Colonic mucosa (tissue), 4 donors: Measurements from ENCODE around the gene DGCR8. TPM values are rescaled to one million over a fixed set of nuclear protein-coding genes. Genes with fewer than 3 reads are reported as not detected.
A peak's percentile ranks its signal among the peaks of the same experiment; 100 is the strongest.

ENCODE experiments used
- DNase-seq: peaks from one replicate; pipeline ENCODE4 v3.0.0-alpha.2; 2020
- H3K27ac ChIP-seq: fragments of 200-600 bp; one replicate; pipeline ENCODE4 v1.8.0; 2021
- H3K27me3 ChIP-seq: fragments of 200-600 bp; one replicate; pipeline ENCODE4 v1.8.0; 2021
- H3K36me3 ChIP-seq: fragments of 200-600 bp; one replicate; pipeline ENCODE4 v1.8.0; 2021
- H3K4me1 ChIP-seq: fragments of 200-600 bp; one replicate; pipeline ENCODE4 v1.8.0; 2021; ENCODE audit warnings: mild to moderate bottlenecking
- H3K4me3 ChIP-seq: fragments of 200-600 bp; one replicate; pipeline ENCODE4 v1.8.0; 2021
- H3K9ac ChIP-seq, 2 donors: one replicate each; pipeline ENCODE4 v1.7.0; 2013; ENCODE audit warnings: control low read depth in 2 of 2, low read depth in 2 of 2, low read length in 2 of 2
- H3K9me3 ChIP-seq: fragments of 200-600 bp; one replicate; pipeline ENCODE4 v1.8.0; 2021
- intact Hi-C: fragments of 100-400 bp; cut with DNase I; formaldehyde crosslinking; loops from one replicate; pipeline ENCODE4 v1.14.1; 2022
- total RNA-seq, 2 donors: library from RNA; stranded (reverse); fragmentation: NEBNext Ultra II Directional in 1 of 2; extraction: Animal tissue kit (Norgen Biotek cat#: 25700) in 1 of 2; gene quantifications; one replicate each; pipeline ENCODE4 v1.2.1, GENCODE V29; 2021
- TF ChIP-seq, protein P1 (sequence below): fragments of 200-600 bp; IDR thresholded peaks from one replicate; pipeline ENCODE4 v1.8.0; 2022; ENCODE audit warnings: antibody characterized with exemption, mild to moderate bottlenecking
- donor health status: healthy.
- donor health status: DM: no; HTN: no; CAD: no.
- donor health status: DM: no; HTN: no; CAD: no.

Gene DGCR8
- total RNA-seq, 2 donors from 2014 or later: 21.1 to 52.7 TPM

DNA sequence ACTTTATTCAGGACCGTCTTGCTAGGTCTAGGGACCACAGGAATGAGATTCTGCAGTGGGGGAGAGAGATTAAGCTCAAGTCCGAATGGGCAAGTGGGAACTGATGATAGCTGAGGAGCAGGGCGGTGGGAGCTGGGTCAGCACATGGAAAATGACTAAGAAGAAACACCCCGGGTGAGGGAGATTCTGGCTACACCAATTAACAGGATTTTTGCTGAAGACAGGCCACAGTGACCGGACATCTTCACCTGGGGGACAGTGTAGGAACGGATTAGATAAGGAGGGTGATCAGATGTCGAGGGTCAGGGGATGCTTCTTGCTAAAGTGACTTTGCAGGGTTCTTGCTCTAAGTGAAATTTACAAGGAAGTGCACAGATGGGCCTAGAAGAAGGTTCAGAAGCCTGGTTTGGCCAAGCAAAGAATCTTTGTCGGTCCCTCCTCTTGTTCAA lies 8.5 kb upstream of the DGCR8 start:
- intact Hi-C loops: no loop called here
- Histone ChIP-seq H3K27me3 (no peaks in the 10 kb centered on the region), H3K36me3 (no peaks in the 10 kb centered on the region), H3K4me3 (no peak overlapping the region), H3K9me3 (no peaks in the 10 kb centered on the region), H3K4me1 (no peaks in the 10 kb centered on the region), H3K27ac (no peak overlapping the region), H3K9ac (no peak overlapping the region)
- no peak for DNase-seq
- TF ChIP-seq, protein P1, sequence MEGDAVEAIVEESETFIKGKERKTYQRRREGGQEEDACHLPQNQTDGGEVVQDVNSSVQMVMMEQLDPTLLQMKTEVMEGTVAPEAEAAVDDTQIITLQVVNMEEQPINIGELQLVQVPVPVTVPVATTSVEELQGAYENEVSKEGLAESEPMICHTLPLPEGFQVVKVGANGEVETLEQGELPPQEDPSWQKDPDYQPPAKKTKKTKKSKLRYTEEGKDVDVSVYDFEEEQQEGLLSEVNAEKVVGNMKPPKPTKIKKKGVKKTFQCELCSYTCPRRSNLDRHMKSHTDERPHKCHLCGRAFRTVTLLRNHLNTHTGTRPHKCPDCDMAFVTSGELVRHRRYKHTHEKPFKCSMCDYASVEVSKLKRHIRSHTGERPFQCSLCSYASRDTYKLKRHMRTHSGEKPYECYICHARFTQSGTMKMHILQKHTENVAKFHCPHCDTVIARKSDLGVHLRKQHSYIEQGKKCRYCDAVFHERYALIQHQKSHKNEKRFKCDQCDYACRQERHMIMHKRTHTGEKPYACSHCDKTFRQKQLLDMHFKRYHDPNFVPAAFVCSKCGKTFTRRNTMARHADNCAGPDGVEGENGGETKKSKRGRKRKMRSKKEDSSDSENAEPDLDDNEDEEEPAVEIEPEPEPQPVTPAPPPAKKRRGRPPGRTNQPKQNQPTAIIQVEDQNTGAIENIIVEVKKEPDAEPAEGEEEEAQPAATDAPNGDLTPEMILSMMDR: no peak

DNA sequence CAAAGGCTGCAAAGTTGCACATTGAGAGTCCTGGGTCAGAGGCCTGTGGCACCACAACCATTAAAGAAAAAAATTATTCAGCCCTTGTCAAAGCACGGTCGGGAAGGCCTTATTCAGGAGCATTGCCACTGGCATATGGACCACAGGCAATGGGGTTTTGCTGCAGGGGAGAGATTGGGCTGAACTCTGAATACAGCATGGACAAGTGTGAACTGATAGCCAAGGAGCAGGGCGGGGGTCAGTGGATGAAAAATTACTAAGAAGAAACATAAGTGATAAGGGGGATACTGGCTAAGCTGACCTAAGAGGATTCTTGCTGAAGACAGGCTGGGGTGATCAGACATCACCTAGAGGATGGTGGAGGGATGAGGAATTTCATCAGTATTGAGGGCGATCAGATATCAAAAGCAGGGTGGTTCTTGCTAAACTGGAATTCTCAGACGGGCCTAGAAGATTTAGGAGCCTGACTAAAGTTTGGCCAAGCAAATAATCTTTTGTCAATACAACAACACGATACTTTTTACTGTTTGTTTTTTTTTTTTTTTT lies 3.3 kb upstream of the DGCR8 start:
- Histone ChIP-seq H3K27ac (no peak overlapping the region), H3K27me3 (no peaks in the 10 kb centered on the region), H3K9ac (no peak overlapping the region), H3K9me3 (no peaks in the 10 kb centered on the region), H3K36me3 (no peaks in the 10 kb centered on the region), H3K4me3 (no peak overlapping the region), H3K4me1 (no peaks in the 10 kb centered on the region)
- TF ChIP-seq, protein P1: no peak
- intact Hi-C loops: no loop called here
- no peak for DNase-seq

DNA sequence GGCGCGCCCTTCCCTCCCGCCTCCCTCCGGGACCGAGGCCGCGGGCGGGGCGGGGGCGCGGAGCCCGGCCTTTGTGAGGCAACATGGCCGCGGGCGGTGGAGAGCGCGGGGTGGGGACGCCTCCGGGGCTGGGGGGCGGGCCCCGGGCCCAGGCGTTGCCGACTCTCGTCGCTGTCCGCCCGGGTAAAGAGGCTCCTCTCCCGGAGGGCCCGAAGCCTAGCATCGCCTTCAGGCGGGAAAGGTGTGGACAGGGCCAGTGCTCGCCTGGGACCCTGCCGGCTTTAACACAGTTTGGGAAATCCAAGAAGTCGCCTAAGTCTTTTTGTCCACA lies 369 bp downstream of the DGCR8 start:
- Histone ChIP-seq H3K4me1 (peaks cover 5% of the 10 kb centered on the region), H3K27ac (peak overlapping the region; percentile 91), H3K9ac (peak overlapping the region; percentile 61 to 76), H3K27me3 (no peaks in the 10 kb centered on the region), H3K36me3 (no peaks in the 10 kb centered on the region), H3K4me3 (peak overlapping the region; percentile 87), H3K9me3 (no peaks in the 10 kb centered on the region)
- intact Hi-C loops: loop anchor here (5.0 kb wide), 1 partner anchor 37 kb away; the partner anchor contains the start of genes RANBP1 and TRMT2A
- peak; percentile 68 for DNase-seq
- TF ChIP-seq, protein P1: no peak

DNA sequence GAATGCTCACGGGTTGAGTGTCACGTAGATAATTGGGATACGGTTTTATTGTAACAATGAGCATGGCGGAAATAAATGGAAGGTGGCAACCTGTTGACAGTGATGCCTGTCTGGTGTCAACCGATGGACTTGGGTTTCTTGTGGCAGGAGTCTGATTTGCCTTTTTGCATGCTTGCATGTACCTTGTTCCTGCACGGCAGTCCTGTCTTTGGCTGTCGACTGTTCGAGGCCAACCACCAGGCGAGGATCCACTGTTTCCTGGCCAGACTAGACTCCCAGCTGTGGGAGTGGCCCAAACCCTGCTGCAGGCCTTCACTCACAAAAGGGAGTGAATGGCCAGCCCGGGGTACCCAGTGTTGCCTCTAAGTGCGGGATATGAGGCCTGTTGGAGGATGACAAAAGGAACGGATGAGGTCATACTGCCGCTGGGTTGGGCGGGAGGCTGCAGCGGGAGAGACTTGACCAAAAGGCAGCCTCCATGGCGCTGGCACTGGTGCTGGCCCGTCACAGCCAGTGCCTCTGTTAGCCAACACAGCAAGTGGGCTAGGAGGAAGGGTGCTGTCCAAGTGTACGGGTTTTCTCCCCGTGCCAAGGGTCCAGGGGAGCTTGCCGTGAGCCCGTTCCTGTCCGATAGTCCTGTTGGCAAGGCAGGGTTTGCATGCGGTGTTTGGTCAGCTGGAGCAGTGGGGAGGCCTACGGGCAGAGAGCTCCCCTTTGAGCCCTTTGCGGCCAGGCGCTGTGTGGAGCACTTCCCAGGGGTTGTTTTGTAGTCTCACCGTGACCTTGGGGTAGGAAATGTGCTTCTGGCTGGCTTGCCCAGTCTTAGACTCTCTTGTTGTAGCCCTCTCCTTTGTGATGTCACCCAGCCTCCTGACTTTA lies 974 bp downstream of the DGCR8 start:
- Histone ChIP-seq H3K9me3 (no peaks in the 10 kb centered on the region), H3K4me1 (peaks cover 5% of the 10 kb centered on the region), H3K27me3 (no peaks in the 10 kb centered on the region), H3K36me3 (no peaks in the 10 kb centered on the region), H3K9ac (peak overlapping the region; percentile 61 to 76), H3K27ac (peak overlapping the region; percentile 91), H3K4me3 (peak overlapping the region; percentile 87)
- TF ChIP-seq, protein P1: no peak
- peak; percentile 38 for DNase-seq
- intact Hi-C loops: loop anchor here (5.0 kb wide), 1 partner anchor 36 kb away; the partner anchor contains the start of genes RANBP1 and TRMT2A

DNA sequence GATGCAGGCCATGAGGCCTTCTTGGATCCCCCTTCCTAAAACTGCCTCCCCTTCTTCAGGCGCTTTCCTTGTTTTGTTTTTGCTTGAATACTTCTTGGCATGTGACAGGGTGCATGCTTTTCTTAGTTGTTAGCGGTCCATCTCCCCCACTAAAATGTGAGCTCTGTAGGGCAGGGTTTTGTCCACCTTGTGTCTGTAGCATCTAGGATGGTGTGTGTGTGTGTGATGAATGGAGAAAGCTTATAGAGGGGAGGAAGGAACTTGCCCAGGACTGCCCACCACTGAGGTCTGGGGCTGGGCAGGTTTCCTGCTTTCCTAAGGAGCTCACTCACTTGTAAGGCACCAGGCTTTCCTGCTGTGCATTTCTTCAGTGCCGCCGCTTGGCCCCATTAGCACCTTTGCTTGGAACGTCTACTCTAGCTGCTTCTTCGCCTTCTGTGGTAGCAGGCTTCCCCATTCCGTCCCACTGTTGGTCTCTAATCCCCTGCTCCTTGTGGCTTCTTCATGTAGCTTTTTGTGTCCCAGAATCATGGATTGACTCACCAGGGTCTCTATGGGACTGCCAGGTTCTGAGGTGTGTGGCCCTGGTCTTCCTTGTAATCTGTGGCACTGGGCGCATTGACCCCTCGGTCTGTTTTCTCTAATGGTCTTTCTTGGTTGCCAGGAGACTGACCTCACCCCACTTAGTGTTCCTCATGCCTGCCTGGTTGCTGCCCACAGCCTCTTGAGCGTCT lies 3.3 kb downstream of the DGCR8 start:
- DNase-seq: no peak
- Histone ChIP-seq H3K27me3 (no peaks in the 10 kb centered on the region), H3K4me1 (peaks cover 5% of the 10 kb centered on the region), H3K27ac (no peak overlapping the region), H3K9ac (no peak overlapping the region), H3K36me3 (peaks cover 1% of the 10 kb centered on the region), H3K9me3 (no peaks in the 10 kb centered on the region), H3K4me3 (no peak overlapping the region)
- intact Hi-C loops: loop anchor here (5.0 kb wide), 1 partner anchor 34 kb away; the partner anchor contains the start of genes RANBP1 and TRMT2A
- TF ChIP-seq, protein P1: no peak
